ENCODE data around the gene AMN1.

GRCh38 chr12:31737763-31738162, 8.9 kb upstream of the AMN1 start:
- TF ChIP-seq, protein P1, sequence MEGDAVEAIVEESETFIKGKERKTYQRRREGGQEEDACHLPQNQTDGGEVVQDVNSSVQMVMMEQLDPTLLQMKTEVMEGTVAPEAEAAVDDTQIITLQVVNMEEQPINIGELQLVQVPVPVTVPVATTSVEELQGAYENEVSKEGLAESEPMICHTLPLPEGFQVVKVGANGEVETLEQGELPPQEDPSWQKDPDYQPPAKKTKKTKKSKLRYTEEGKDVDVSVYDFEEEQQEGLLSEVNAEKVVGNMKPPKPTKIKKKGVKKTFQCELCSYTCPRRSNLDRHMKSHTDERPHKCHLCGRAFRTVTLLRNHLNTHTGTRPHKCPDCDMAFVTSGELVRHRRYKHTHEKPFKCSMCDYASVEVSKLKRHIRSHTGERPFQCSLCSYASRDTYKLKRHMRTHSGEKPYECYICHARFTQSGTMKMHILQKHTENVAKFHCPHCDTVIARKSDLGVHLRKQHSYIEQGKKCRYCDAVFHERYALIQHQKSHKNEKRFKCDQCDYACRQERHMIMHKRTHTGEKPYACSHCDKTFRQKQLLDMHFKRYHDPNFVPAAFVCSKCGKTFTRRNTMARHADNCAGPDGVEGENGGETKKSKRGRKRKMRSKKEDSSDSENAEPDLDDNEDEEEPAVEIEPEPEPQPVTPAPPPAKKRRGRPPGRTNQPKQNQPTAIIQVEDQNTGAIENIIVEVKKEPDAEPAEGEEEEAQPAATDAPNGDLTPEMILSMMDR (IDR thresholded peaks at IDR 0.05) = no peak
- TF ChIP-seq POLR2A (IDR thresholded peaks at IDR 0.05) = no peak
